IPS-NIHi7 (cell line): ENCODE measurements around the gene AAR2.

Experiments
- DNase-seq: peaks from one replicate; pipeline ENCODE4 v3.0.0; 2012; ENCODE audit warnings: mixed read lengths; ENCODE audit errors: extremely low spot score

Gene AAR2

DNA sequence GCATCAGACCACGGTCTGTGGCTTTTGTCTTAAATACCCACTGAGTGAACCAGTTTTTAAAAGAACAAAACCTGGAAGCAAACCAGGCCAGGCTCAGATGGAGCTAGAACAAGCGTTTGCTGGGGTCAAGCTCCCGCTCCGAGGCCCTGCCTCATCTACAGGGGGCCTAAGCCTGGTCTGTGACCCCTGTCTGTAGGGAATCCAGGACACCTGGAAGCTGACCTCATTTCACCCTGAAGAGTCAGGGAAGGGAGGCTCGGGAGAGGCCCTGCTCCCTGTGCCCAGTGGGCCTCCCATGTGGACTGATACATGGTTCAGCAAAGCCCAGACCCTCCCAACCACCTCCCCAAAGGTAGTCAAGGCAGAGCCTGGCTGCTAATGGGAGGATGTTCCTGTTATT is 43.1 kb downstream of the AAR2 start:
- peak; percentile 5 for DNase-seq

DNA sequence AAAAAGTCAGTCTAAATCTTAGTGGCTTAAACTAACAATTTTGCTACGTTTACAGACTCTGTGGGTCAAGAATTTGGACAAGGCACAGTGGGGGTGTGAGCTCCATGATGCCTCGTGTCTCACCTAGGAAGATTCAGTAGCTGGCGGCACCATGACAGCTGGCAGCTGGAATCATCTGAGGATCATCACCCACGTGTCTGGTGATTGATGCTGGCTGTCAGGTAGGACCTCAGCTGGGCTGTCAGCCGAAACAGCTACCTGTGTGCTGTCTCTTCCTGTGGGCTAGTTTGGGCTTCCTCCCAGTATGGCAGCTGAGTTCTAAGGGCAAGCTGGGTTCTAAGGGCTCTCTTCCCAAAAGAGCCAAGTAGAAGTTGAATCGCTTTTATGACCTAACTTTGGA is 43.5 kb downstream of the AAR2 start:
- DNase-seq = no peak

DNA sequence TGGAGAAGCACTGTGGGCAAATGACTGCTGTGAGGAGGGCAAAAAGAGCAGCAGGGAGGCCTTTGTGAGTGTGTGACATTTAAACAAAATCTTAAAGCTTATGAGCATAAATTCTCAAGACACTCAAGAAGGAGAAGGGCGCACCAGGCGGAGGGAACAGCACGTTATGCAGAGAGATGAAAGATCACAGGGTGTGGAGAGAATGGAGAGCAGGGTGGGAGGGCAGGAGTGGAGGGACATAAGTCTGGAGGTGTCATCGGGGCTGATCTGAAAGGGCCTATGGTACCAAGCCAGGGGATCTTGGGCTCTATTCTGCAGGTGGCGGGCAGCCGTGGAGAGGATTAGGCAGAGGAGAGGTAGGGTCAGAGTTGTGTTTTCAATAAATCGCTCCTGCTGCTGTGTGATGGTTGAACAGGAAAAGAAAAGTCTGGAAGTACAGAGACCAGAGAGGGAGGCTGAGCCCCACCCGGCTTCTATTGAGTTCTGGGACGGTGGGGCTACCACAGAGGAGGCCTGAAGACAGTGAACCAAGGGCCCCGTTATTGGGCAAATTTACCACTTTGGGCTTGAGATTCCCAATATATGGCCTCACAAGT is 45.6 kb downstream of the AAR2 start:
- peak; percentile 5 for DNase-seq

DNA sequence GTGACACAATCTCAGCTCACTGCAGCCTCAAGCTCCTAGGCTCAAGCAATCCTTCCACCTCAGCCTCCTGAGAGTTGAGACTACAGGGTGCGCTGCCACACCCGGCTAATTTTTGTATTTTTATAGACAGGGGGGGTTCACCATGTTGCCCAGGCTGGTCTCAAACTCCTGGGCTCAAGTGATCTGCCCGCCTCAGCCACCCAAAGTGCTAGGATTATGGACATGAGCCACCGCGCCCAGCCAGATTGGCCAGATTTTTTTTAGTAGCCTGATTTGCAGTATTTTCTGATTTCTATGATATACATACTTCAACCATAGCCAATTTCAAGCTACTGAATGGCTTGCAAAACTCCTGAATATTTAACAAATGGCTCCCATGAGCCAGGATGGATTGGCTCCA is 48.5 kb downstream of the AAR2 start:
- DNase-seq = no peak

DNA sequence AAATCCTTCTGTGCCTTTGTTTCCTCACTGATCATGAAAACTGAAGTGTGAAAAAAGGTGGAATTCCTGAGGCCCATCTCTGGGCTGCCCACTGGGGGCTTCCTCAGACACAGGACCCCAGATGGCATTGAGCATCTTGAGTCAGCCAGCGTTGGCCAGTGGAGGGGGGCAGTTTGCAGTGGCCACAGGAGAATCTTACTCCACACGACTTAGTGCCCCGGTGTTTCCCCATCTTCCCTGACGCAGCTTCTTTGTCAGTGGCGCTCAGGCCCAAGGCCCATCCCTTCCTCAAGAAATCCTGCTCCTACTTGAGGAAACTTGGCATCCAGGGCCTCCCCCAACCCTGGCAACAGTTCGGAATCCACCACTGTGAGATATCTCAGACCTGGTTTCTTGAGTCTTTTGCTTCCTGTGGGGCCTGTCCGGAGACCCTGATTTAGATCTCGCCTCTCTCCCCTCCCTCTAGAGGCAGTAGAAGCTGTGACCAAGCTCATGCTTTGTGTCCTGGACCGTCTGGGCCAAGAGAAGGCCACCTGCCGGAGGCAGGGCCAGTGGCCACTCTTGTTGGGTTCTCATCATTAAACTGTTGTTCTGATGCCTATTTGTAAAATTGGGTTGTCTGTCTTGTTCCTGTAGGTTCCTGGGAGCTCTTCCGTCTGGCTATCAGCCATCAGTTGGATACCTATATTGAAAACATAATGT is 49.6 kb downstream of the AAR2 start:
- DNase-seq = peak; percentile 17

DNA sequence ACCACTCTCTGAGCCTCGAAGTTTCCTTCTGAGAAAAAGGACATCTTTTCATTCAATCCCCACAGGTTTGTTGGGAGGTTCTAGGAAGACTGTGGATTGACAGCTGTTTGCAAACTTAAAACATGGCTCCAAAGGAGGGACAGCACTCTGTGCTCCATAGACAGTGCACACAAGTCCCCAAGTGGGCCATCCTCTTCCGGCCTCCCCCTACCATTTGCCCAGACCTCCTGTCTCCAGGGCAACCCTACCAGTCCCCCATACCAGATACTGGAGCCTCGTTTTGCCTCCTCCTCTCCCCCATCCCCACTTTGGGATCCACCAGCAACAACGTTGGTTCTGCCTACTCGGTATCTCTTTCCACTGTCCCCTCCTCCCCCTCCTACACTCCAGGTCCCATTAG is 61.4 kb downstream of the AAR2 start:
- DNase-seq = no peak

DNA sequence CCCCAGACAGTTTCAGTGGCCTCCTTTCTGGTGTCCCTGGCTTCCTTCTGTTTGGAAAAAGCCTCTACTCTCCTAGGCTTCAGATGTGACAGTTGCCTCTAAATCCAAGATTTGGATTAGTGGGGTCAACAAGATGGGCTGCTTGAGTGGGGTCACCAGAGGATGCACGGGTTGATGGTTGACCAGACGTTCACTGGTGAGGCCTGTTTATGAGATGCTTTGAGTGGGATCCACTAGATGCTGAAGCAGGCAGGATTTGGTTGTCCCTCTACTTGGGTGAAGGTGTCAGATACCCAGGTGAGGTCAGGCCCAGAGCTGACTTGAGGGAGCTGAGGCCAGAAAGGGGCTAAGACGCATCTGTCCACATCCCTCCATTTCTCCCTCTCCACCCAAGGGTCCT is 61.8 kb downstream of the AAR2 start:
- no peak for DNase-seq

DNA sequence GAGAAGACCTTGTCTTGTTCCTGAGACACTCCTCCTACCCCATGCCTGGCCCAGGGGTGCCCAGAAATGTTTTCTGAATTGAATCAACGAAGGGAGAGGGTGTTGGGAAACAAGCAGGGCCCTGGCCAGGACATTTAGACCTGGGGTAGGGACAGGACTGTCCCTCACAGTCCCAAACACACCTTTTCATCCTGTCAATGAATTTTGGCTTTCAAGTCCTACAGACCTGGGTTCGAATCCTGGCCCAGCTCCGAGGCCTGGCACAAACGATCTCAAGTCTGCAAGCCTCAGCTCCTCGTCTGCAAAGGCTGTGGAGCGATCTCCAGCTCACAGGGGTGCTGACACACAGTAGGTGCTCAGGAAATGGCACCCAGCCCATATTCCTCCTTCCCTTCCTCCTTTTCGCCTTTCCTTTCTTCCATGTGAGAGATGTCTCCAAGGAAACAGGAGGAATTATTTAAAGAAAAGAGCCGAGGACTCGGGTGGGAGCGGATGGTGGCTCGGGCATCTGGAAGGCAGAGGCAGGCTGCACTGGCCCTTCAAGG is 62.6 kb downstream of the AAR2 start:
- DNase-seq = no peak

DNA sequence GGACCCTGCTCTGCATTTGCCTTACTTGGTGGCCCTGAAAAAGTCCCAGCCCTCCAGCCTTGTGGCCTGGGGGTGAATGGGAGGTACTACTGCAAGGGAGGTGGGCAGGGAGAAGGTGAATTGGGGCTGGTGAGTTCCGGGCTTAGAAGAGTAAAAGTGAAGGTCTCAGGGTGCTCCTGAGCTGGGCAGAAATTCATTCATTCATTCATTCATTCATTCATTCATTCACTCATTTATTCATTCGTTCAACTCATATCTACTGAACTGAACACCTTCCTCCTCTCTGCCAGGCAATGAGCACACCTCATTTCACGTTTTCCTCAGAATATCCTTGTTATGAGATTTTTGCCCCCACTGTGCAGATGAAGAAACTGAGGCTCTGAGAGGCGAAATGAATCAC is 63.2 kb downstream of the AAR2 start:
- DNase-seq = no peak

DNA sequence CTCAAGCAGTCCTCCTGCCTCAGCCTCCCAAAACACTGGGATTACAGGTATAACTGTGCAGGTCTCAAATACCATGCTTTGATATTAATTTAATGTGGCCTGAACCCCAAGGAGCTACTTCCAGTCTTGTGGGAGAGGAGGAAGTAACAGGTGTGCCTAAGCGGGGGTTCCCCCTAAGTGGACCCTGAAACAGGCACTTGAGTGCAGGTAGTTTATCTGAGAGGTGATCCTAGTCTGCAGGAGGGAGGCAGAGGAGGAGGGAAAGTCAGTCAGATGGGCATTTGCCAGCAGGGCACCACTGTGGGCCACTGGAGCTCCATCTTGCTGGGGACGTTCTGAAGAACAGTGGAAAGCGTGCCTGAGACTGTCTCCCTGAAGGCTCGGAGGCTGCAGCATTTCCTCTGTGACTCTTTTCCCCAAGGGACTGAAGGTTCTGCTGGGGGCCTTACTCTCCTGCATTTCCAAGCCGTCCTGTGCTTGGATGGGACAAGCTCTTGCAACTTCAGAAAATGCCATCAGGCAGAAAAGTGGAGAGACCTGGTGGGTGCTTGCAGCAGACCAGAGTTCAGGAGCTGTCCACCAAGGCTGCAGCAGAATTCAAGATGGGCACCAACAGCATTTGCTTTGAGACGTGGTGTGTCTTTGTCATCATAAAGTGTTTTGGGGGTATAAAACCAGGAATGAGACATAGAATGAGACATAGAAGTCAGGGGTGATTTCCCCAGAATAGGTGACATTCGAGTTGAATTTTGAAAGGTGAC is 65.3 kb downstream of the AAR2 start:
- no peak for DNase-seq

DNA sequence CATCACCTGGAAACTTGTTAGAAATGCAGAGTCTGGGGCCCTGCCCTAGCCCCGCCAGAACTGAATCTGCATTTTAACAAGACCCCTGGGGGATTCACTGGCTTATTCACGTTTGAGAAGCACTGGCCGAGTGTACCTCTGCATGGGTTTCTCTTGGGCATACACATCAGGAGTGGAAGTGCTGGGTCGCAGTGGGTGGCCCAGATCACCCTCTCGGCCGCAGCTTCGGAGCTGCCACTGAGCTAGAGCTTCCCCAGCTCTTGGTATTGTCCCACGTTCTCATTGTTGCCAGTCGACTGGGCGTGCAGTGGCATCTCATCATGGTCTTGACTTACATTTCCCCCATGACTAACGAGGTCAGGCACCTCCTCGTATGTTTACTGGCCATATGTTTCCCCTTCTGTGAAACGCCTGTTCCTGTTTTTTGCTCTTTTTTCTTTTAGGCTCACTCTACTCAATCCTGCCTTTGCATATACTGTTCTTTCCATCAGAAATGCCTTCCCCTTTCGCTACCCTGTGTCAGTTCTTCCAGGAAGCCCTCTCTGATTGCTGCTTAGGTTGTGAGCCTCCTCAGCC is 66.8 kb downstream of the AAR2 start:
- no peak for DNase-seq

DNA sequence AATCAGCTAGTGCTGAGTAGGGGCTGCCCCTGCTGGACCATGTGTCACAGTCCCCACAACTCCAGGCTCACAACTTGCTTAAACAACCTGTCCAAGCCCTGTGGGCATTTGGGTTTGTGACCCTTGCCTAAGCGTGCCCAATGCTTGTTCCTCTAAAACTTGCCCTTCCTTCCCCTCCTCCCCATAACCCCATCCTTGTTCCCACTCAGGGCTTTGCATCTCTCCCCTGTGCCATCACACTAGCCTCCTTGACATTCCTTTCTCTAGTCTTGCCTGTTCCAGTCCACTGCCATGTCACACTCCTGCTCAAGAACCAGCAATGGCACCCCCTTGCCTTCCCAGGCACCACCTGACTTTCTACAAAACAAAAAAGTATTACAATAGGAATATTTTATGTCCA is 67.6 kb downstream of the AAR2 start:
- DNase-seq = no peak

DNA sequence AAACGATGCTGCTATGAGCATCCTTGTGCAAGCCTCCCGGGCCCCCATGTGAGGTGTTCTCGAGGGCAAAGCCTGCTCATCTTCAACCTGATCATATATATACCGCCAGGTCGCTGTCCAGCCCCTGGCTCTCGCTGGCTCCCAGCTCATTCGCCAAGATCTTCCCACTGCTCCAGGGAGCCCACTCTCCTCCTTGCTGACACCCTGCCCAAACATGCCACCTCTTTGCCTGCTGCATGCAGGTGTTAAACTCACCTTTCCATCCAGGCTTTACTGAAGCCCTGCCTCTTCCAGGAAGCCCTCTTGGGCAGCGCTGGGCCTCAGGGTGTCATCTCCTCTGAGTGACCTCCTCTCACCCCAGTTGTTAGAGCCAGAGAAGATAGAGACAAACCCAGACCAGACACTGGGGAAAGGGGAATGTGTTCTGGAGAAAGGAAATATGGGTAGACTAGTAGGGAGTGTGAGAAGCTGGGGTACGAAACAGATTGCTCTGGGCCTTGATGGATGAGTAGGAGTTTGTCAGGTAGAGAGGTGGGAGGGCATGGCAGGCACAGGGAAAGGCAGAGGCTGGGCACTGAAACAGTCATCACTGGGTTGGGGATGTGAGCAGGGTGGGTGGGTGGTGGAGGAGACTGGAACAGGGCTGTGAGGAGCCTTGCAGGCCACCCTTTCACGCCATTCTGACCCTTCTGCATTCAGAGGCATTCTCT is 68.7 kb downstream of the AAR2 start:
- no peak for DNase-seq

DNA sequence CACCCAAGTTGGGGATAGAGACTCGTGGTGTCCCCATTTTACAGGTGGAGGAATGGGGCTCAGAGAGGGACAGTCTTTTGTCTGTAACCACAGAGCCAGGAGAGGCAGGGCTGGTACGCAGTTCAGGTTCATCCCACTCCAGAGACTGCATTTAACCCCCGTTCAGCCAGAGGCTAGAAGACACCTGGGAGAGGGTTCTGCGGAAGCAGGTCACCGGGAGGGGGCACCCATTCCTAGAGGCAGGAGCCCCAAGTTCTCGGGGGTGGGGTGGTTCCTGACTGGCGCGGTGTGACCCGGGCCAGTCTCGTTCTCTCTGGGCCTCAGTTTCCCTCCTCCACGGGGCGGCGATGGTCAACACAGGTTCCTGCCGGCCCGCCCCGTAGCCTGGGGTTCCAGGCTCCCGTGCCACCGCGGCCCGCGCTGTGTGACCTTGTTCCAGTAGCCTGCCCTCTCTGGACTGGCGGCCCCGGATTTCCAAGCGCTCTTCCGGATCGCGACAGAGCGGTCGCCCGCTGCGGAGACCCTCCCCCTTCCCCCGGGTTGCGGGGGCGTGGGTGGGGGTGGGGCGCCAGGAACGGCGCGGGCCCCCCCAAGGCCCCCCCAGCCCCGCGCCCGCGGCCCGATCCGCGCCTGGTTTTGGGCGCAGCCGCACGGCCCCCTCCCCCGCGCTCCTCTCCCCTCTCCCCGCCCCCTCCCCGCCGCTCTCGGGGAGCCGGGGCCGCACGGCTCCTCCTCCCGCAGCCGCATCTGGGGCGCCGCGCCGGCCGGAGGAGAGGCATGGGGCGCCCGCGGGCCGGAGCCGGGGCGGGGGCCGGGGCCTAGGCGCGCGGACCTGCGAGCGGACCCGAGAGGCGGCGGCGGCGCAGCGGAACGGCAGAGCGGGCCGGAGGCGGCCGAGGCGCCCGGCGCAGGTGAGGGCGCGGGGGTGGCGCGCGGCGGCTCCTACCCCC is 69.6 kb downstream of the AAR2 start, which contains the start of gene DLGAP4:
Gene DLGAP4, plus strand, starts transcription at position 738 of the 950 bp plus-strand sequence. CDS start 125,379 bp downstream, outside the sequence.
- DNase-seq = no peak
